Hematopoietic multipotent progenitor cell treated with erythropoietin and hydrocortisone succinate and interleukin-3 and kit ligand, for 17 days (in vitro differentiated cells): Measurements from ENCODE around the gene LAMA1.

Experiments used
- DNase-seq: peaks from one replicate; pipeline ENCODE4 v3.0.0-alpha.2; 2015; ENCODE audit warnings: low spot score

Gene LAMA1

DNA sequence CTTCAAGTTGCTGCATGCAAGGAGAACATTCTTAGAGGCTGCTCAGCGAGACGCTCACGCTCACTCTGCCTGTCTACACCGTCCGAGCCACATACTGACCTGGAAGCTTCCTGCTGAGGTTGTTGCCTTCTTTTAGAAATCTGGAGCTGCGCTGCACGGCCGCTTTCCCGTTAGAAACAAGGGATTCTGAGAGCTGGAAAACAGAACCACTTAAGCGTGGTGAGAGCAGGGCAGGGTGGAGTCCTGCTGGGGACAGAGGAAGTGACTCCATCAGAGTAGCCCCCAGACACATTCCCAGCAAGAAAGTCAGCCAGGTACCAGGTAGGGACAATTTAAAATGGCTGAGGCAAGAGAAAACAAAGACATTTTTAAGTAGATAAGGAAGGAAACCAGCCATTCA is 135.2 kb downstream of the LAMA1 start:
- DNase-seq = no peak

- DNase-seq = no peak
These were observed 137.2 kb downstream of the LAMA1 start for GRCh38 chr18:6980363-6980762.

DNA sequence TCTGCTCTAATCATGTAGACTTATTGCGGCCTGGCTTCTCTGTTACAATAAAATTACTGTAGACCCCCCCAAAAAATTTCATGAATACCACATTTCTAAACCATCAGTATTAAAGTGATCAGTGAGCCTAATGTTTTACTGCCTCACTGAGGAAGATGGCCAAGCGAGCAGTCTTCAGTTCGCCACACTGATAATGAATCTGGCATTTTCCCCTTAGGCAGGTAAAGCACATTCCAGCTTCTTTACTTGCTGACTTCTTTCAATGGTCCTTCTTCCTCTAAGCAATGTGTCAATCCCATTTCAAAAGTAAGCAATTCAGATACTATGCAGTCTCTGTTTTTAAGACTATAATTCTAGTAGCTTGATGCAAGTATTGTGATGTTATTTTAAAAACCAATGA is 137.6 kb downstream of the LAMA1 start:
- DNase-seq = no peak

DNA sequence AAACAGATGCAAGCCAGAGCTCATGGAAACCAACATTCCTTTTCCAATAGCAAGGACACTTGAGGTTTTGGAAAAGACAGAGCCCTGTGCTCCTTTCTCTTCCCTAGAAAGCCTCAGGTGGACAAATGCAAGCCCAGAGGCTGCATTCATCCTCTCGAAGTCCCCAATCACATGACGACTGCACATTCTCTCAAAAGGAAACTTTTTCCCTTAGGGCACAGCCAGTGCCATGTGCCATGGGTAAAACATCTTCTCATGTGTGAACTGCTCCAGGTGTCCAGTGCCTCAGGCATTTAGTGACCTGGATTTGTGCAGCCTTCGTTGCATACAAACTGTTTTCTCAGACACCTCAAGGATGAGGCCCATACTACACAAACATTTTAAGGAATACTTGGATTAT is 140.7 kb downstream of the LAMA1 start:
- no peak for DNase-seq

- no peak for DNase-seq
These were observed 142.5 kb downstream of the LAMA1 start for GRCh38 chr18:6975084-6975483.

DNA sequence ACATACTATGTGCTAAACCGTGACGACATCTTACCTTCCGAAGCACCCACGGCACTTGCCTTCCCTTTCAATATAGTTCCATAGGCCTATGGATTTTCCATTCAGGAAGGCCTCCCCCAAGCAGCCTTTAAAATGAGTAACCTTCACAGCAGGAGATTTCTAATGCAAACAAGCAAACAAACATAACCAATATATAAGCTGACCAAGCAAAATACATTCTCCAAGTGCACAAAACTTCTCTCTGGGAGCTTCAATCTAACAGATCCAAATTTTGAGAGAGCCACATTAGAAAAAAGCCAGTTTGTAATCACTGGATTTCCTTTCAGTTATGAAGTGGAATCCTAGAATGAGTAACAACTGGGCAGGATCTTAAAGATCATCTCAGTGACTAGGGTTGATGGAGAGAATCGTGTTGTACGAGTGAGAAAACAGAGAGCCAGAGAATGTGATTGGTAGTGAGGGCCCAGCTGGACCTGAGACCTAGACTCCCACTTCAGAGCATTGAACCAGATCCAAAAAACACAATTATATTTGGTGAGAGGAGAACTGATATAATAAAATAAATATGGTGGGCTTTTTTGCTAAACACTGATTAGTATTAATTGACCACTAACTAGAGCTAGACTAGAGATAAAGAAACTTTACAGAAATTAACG is 145.6 kb downstream of the LAMA1 start:
- no peak for DNase-seq

DNA sequence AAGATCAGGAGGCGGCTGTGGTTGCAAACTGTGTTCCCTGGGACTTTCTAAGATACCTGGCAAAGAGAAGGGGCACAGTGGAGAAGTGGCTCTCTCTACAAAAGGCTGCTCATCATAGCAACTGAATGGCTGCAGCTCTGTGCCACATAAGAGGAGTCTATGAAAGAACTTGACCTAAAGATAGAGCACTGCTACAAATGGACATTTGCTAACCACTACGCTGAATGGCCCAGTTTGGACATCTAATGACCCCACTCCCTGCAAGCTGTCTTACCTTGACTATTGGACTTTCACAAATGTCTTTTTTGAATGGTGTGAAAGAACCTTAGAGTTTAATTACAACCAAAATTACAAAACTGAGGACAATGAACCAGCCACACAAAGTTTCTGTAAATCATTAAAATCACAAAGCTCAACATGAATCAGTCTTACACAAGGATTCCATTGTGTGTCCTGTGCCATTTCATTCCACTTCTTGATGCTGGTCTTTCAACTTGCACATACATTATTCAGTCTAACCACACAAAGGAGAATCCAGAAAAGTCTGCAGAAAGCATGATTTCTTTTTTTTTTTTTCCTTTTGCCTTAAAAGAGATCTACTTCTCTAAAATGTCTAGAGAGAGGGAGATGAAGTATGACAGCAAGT is 154.0 kb downstream of the LAMA1 start:
- no peak for DNase-seq

- no peak for DNase-seq
These were observed 154.8 kb downstream of the LAMA1 start for GRCh38 chr18:6962571-6963451.

DNA sequence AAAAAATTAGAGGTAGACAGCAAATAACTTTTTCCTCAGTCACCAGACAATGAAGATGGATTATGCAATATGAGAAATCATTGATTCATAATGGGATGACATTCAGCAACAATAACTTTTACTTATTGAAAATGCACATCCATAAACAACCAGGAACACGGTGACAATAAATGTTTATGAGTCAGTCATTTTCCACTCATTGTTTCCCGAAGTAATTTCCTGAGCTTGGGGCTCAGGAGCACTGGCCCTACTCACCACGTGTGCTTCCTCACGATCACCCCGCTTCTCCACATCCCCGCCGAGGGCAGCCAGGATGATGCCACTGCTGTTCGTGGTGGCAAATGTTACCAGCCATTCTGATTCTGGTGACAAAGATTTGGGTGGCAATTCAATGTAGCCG is 156.3 kb downstream of the LAMA1 start:
- DNase-seq = no peak

GRCh38 chr18:6960656-6961055 is 156.9 kb downstream of the LAMA1 start:
- no peak for DNase-seq

DNA sequence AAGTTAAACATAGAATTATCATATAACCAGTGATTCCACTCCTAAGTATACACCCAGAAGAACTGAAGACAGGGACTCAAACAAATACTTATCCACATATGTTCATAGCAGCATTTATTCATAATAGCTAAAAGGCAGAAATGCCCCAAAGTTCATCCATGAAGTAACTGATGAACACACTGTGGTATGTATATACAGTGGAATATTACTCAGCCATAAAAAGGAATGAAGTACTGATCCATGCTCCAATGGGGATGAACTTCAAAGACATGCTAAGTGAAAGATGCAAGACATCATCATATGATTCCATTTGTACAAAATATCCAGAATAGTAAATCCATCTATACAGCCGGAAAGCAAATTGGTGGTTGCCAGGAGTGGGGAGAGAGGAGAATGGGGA is 157.5 kb downstream of the LAMA1 start:
- no peak for DNase-seq

DNA sequence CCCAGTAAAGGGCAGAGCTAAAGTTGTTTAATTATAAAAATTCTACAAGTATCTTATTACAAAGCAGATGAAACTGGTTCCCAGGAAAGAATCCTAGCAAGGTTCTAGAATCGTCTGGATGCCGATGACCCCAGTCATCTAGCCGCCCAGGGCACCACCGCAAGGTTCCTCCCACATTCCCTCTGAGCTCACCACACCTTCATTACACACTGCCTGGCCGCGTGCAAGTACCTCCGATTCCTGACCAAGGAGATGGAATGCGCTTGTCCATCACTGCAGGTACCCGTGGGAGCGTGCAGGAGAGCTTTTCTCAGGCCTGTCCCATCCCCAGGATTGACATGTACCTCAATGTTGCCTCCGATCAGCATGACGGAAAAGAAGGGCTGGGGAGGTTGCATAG is 158.5 kb downstream of the LAMA1 start:
- DNase-seq = no peak

DNA sequence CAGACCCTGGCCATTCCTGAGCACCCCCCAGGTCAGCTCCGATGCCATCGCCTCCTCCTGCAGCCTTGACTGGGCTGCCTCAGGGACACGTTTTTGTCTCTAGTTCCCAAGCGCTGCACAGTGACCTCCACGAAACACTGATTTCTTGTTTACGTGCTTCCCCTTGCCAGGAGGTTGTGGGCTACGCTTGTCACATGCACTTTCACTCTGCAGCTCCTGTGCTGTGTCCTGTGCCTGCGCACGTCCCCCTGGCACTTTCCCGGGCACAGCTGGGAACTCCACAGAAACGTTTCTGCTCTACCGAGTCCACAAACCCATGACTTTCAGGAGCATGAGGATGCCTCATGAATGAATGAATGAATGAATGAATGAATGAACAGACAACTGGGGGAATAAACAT is 160.6 kb downstream of the LAMA1 start:
- no peak for DNase-seq

DNA sequence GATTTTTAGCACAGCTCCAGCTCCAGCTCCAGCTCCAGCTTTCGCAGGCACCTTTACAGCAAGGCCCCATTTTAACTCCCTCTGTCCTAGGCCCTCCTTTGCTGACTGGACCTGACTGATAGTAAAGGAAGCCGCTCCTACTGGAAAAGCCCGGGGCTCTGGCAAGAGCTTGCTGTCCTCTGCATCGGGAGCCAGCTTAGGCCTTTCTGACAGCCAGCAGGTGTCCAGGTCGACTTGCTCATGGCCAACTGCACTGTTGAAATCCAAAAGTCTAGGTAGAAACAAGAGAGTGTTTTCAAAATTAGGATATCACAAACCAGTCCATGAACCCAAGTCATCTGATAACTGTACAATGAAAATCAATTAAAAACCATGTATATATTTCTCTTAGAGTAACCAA is 161.1 kb downstream of the LAMA1 start:
- no peak for DNase-seq

- DNase-seq = no peak
These were observed 162.3 kb downstream of the LAMA1 start for GRCh38 chr18:6955304-6955703.

GRCh38 chr18:6954501-6954900 is 163.1 kb downstream of the LAMA1 start:
- DNase-seq = no peak

GRCh38 chr18:6951336-6952090 is 166.1 kb downstream of the LAMA1 start:
- no peak for DNase-seq

GRCh38 chr18:6950641-6951040 is 167.0 kb downstream of the LAMA1 start:
- no peak for DNase-seq

DNA sequence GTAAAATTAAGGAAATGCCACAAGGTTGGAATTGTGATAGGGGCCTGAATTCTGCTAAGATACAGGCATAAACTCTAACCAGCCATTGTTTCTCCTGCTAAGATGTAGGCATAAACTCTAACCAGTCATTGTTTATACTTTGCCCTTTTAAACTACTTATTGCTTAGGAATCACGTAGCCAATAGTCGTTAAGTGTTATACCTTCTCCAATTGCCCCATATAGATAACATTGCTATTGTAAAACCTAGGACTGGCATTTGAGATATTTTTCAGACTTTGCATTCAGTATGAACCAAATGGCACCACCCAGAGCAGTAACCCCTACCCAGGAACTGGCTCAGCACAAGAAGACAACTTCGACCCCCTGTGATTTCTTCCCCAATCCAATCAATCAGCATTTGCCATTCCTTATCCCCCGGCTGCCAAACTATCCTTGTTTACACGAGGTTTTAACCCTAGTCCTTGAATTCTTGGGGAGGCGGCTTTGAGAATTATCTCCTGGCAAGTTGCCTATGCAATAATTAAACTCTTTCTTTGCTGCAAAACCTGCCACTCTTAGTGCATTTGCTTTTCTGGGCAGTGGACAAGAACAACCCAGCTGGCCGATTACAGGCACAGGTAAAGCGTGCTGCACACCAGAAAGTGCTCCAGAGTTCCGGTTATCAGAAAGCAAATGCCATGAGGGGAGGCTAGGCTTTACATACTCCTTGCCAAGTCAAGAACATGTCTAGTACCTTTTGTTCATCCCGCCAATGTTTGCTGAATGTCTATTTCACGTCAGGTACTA is 167.6 kb downstream of the LAMA1 start:
- no peak for DNase-seq

- no peak for DNase-seq
These were observed 169.1 kb downstream of the LAMA1 start for GRCh38 chr18:6948281-6949055.
